ACC112 (cell line): ENCODE measurements around the gene NADK.
"Not testable (repeated sequence)": the region's sequence is repeated elsewhere in the genome, so short reads cannot be mapped to it uniquely, and the experiment has no call there.

Source experiments
- H2AFZ ChIP-seq: fragments of 200-600 bp; sonication (generic); one replicate; pipeline ENCODE4 v1.6.0; 2017; ENCODE audit warnings: antibody characterized with exemption, low read length; ENCODE audit not compliant: unreplicated experiment
- H3K27ac ChIP-seq: fragments of 200-600 bp; sonication (generic); 2 replicates; pipeline ENCODE4 v1.5.1; 2014; ENCODE audit warnings: low read depth, mild to moderate bottlenecking, antibody characterized with exemption, low read length, moderate library complexity
- H3K27me3 ChIP-seq: fragments of 200-600 bp; sonication (generic); 2 replicates; pipeline ENCODE4 v1.6.1; 2014; ENCODE audit warnings: mild to moderate bottlenecking, antibody characterized with exemption, low read length, moderate library complexity, mixed read lengths; ENCODE audit not compliant: insufficient read depth
- H3K36me3 ChIP-seq: fragments of 200-600 bp; sonication (generic); 2 replicates; pipeline ENCODE4 v1.6.1; 2016; ENCODE audit warnings: mild to moderate bottlenecking, antibody characterized with exemption, low read length, moderate library complexity, mixed read lengths; ENCODE audit not compliant: insufficient read depth
- H3K4me1 ChIP-seq: fragments of 200-600 bp; sonication (generic); one replicate; pipeline ENCODE4 v1.6.1; 2016; ENCODE audit warnings: low read length, mixed read lengths; ENCODE audit not compliant: insufficient read depth, unreplicated experiment, control insufficient read depth
- H3K4me3 ChIP-seq: fragments of 200-600 bp; sonication (generic); 2 replicates; pipeline ENCODE4 v1.5.1; 2014; ENCODE audit warnings: mild to moderate bottlenecking, low read depth, low read length
- H3K79me2 ChIP-seq: fragments of 200-600 bp; sonication (generic); one replicate; pipeline ENCODE4 v1.6.0; 2016; ENCODE audit warnings: low read length; ENCODE audit not compliant: control insufficient read depth, unreplicated experiment, insufficient read depth

The NADK gene

DNA sequence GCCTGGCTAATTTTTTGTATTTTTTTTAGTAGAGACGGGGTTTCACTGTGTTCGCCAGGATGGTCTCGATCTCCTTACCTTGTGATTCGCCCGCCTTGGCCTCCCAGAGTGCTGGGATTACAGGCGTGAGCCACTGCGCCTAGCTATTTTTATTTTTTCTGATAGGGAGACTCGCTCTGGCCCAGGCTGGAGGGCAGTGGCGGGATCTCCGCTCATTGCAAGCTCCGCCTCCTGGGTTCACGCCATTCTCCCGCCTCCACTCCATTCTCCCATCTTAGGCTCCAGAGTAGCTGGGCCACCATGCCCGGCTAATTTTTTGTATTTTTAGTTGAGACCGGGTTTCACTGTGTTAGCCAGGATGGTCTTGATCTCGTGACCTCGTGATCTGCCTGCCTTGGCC lies 52.2 kb downstream of the NADK start:
- not testable (repeated sequence) for H3K27me3 ChIP-seq, H3K4me3 ChIP-seq, H3K36me3 ChIP-seq, H3K79me2 ChIP-seq, H3K27ac ChIP-seq, H2AFZ ChIP-seq
- peaks cover 13% of the 10 kb centered on the region for H3K4me1 ChIP-seq

DNA sequence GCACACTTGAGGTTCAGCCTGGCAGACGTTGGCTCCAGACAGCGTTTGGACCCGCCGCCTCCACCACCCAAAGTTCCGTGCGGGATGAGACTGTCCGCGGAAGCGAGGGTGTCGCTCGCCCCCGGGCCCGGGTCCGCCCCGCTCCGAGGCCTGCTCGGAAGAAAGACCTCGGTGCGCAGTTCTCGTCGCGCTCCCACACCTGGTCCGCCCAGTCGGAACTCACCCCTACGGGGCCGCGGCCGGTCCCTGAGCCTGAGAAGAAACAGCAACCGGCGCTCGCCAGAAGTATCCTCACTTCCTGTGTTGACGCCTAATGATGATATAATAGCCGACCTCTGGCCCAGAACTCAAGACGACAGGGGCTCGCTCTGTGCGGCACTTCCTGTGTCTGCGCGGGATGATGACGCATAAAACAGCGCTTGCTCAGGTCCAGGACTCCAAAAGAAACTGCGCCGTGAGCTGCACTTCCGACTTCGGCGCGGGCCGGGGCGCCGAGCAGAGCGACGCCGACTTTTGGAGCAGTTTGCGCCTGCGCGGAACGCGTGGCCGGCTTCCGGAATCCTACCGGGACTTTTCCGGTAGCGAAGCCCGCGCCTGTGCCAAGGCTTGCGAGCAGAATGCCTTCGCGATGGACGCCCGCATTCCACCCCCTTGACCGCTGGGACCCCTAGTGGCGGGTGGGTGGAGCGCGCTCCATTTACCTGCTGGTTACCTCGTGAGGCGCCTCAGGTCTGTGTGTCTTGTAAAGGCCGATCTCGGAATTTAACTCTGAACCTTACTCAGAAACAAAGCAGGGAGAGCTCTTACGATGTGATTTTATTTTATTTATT lies 54.0 kb downstream of the NADK start, which contains the start of gene CDK11A:
TSS of gene CDK11A (minus strand) at position 323 of the 830 bp plus-strand sequence. CDS start 1,539 bp downstream, outside the sequence.
- H2AFZ ChIP-seq = peak within 1 kb of the TSS; percentile 68
- H3K27ac ChIP-seq = peak within 1 kb of the TSS; percentile 91

GRCh38 chr1:1721201-1721600 lies 57.1 kb downstream of the NADK start:
- Histone ChIP-seq H2AFZ (no peak overlapping the region), H3K4me1 (no peaks in the 10 kb centered on the region), H3K36me3 (0 out of 2 replicates have a peak, but pooled peaks cover 4% of the 10 kb centered on the region), H3K79me2 (peaks cover 12% of the 10 kb centered on the region), H3K4me3 (no peak overlapping the region), H3K27me3 (no peaks in the 10 kb centered on the region), H3K27ac (no peak overlapping the region)

More for the DNA sequence above, 54.0 kb downstream of the NADK start, which contains the start of gene CDK11A:
- H3K36me3 ChIP-seq, H3K27me3 ChIP-seq: not testable (repeated sequence)
- Histone ChIP-seq H3K79me2 (peaks cover 12% of the 10 kb centered on the region), H3K4me3 (peak within 1 kb of the TSS; percentile 83), H3K4me1 (peaks cover 10% of the 10 kb centered on the region)

DNA sequence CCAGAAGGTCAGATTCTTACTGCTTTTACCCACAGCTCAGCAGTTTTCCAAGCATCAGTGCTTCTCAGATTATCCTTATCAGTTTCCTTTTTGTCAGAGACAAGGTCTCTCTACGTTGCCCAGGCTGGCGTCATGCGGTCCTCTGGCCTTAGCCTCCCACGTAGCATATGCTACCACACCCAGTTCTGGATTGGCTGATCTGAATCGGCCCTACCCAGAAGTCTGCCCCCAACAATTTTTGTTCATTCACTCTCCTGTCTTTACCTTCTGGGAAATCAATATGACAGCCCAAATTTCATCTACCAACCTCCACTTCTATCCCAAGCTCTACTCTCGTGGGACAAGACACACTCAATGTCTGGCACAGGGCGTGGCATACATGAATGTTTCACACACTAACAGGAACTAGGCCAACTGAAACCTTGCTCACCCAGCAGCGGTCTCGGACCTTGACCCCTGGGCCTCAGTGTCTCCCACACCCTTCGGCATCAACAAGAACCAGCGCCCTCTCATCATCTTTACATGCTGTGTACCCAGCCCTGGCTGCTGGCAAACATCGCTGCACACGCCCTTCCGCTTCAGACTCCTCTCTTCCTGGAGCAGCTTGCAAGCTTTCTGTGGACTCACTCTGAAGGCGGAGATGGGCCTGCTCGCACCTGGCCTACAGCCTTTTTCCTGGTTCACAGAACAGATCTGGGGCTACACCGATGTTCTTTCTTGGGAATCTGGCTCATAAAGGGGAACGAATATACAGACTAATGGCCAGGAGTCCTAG lies 63.0 kb downstream of the NADK start:
- not testable (repeated sequence) for H3K4me3 ChIP-seq, H3K27ac ChIP-seq, H3K4me1 ChIP-seq, H2AFZ ChIP-seq, H3K79me2 ChIP-seq, H3K36me3 ChIP-seq, H3K27me3 ChIP-seq

DNA sequence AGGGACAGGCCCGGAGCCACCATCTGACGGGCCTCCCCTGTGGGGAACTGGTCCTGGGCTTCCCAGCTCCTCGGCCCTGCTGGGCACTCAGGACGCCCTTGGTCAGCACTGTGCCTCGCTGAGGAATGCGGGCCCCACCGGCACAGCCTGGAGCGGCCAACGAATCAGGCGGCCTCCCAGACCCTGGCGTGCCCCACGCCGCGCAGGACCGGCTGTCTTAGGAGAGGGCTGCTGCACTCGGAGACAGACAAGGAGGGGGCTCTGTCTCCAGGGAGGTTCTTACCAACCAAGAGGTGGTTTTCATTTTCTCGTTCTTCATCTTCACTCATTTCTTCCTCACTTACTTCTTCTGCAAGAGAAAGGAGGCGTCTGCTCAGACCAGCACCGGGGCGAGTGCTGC lies 70.4 kb downstream of the NADK start:
- not testable (repeated sequence) for H3K27ac ChIP-seq, H3K4me1 ChIP-seq, H2AFZ ChIP-seq, H3K36me3 ChIP-seq, H3K79me2 ChIP-seq, H3K27me3 ChIP-seq, H3K4me3 ChIP-seq

GRCh38 chr1:1707241-1707640 lies 71.0 kb downstream of the NADK start:
- H3K36me3 ChIP-seq, H3K27ac ChIP-seq, H3K4me3 ChIP-seq, H2AFZ ChIP-seq, H3K27me3 ChIP-seq, H3K4me1 ChIP-seq, H3K79me2 ChIP-seq: not testable (repeated sequence)

GRCh38 chr1:1705623-1706022 lies 72.6 kb downstream of the NADK start:
- not testable (repeated sequence) for H3K4me1 ChIP-seq, H3K27me3 ChIP-seq, H3K27ac ChIP-seq, H3K4me3 ChIP-seq, H3K79me2 ChIP-seq, H2AFZ ChIP-seq, H3K36me3 ChIP-seq

- H2AFZ ChIP-seq, H3K27ac ChIP-seq, H3K4me3 ChIP-seq, H3K27me3 ChIP-seq, H3K36me3 ChIP-seq, H3K79me2 ChIP-seq, H3K4me1 ChIP-seq: not testable (repeated sequence)
Observed at GRCh38 chr1:1704284-1704957, 73.8 kb downstream of the NADK start.

- Histone ChIP-seq H3K4me1 (no peaks in the 10 kb centered on the region), H3K36me3 (no peaks in the 10 kb centered on the region), H3K27me3 (no peaks in the 10 kb centered on the region), H2AFZ (no peak overlapping the region), H3K4me3 (no peak overlapping the region), H3K79me2 (no peaks in the 10 kb centered on the region), H3K27ac (no peak overlapping the region)
Observed at GRCh38 chr1:1703796-1704195, 74.5 kb downstream of the NADK start.

GRCh38 chr1:1702506-1702905 lies 75.8 kb downstream of the NADK start:
- not testable (repeated sequence) for H3K36me3 ChIP-seq, H3K27me3 ChIP-seq, H3K79me2 ChIP-seq, H3K4me1 ChIP-seq, H3K4me3 ChIP-seq, H3K27ac ChIP-seq, H2AFZ ChIP-seq
